Endothelial cell (in vitro differentiated cells): ENCODE data around the gene PLCG1. TPM values are rescaled to one million over a fixed set of nuclear protein-coding genes. Genes with fewer than 3 reads are reported as not detected.

ENCODE experiments used
- DNase-seq: peaks from one replicate; pipeline ENCODE4 v3.0.0; 2021; ENCODE audit warnings: low spot score
- H3K27ac Mint-ChIP-seq: one replicate; pipeline ENCODE4 v1.8.0; 2021; ENCODE audit warnings: mixed read lengths, inconsistent platforms; ENCODE audit not compliant: unreplicated experiment
- H3K27me3 Mint-ChIP-seq: one replicate; pipeline ENCODE4 v1.8.0; 2021; ENCODE audit warnings: mild to moderate bottlenecking, moderate library complexity, mixed read lengths, inconsistent platforms; ENCODE audit not compliant: unreplicated experiment
- H3K36me3 Mint-ChIP-seq: one replicate; pipeline ENCODE4 v1.8.0; 2021; ENCODE audit warnings: mild to moderate bottlenecking, low read depth, mixed read lengths, inconsistent platforms; ENCODE audit not compliant: unreplicated experiment
- H3K4me1 Mint-ChIP-seq: one replicate; pipeline ENCODE4 v1.8.0; 2021; ENCODE audit warnings: mild to moderate bottlenecking, mixed read lengths, inconsistent platforms; ENCODE audit not compliant: unreplicated experiment
- H3K4me3 Mint-ChIP-seq: one replicate; pipeline ENCODE4 v1.8.0; 2021; ENCODE audit warnings: mild to moderate bottlenecking, mixed read lengths, inconsistent platforms; ENCODE audit not compliant: unreplicated experiment
- H3K9me3 Mint-ChIP-seq: one replicate; pipeline ENCODE4 v1.8.0; 2021; ENCODE audit warnings: mixed read lengths, inconsistent platforms; ENCODE audit not compliant: unreplicated experiment
- CTCF ChIP-seq: fragments of 200-600 bp; sonication (generic); IDR thresholded peaks from one replicate; pipeline ENCODE4 v1.5.0; 2021; ENCODE audit warnings: antibody characterized with exemption; ENCODE audit not compliant: unreplicated experiment
- total RNA-seq: library from RNA; stranded (reverse); fragmentation: NEBNext Ultra II Directional; extraction: Animal tissue kit (Norgen Biotek cat#: 25700); gene quantifications from one replicate; pipeline ENCODE4 v1.2.1, GENCODE V29; 2021; ENCODE audit not compliant: unreplicated experiment

PLCG1 gene
- total RNA-seq, 1 donor from 2014 or later, result 456 TPM

- Mint-ChIP-seq H3K27me3 (peaks cover 1% of the 10 kb centered on the region), H3K36me3 (peaks cover 27% of the 10 kb centered on the region), H3K9me3 (no peaks in the 10 kb centered on the region), H3K4me3 (no peak overlapping the region), H3K4me1 (peaks cover 15% of the 10 kb centered on the region), H3K27ac (peak overlapping the region; percentile 50)
- TF ChIP-seq CTCF, result no peak
- no peak for DNase-seq
Measured at GRCh38 chr20:41094353-41095055, 42.8 kb upstream of the PLCG1 start.

GRCh38 chr20:41095110-41095969, 42.0 kb upstream of the PLCG1 start:
- Mint-ChIP-seq H3K27me3 (peaks cover 1% of the 10 kb centered on the region), H3K9me3 (no peaks in the 10 kb centered on the region), H3K4me3 (no peak overlapping the region), H3K27ac (no peak overlapping the region), H3K36me3 (peaks cover 33% of the 10 kb centered on the region), H3K4me1 (peaks cover 15% of the 10 kb centered on the region)
- TF ChIP-seq CTCF, result peak; percentile 93
- DNase-seq, result peak; percentile 37

GRCh38 chr20:41098703-41099250, 38.6 kb upstream of the PLCG1 start:
- H3K36me3 Mint-ChIP-seq, result peaks cover 36% of the 10 kb centered on the region
- peaks cover 6% of the 10 kb centered on the region for H3K4me1 Mint-ChIP-seq
- H3K27me3 Mint-ChIP-seq, result no peaks in the 10 kb centered on the region
- H3K4me3 Mint-ChIP-seq, result no peak overlapping the region
- H3K9me3 Mint-ChIP-seq, result no peaks in the 10 kb centered on the region
- no peak overlapping the region for H3K27ac Mint-ChIP-seq
- no peak for DNase-seq
- TF ChIP-seq CTCF, result no peak

GRCh38 chr20:41100001-41100480, 37.3 kb upstream of the PLCG1 start:
- Mint-ChIP-seq H3K4me3 (no peak overlapping the region), H3K4me1 (no peaks in the 10 kb centered on the region), H3K27me3 (no peaks in the 10 kb centered on the region), H3K9me3 (no peaks in the 10 kb centered on the region), H3K36me3 (peaks cover 40% of the 10 kb centered on the region), H3K27ac (no peak overlapping the region)
- no peak for DNase-seq
- no peak for TF ChIP-seq CTCF
